ENCODE measurements around the gene DEGS2.

DNA sequence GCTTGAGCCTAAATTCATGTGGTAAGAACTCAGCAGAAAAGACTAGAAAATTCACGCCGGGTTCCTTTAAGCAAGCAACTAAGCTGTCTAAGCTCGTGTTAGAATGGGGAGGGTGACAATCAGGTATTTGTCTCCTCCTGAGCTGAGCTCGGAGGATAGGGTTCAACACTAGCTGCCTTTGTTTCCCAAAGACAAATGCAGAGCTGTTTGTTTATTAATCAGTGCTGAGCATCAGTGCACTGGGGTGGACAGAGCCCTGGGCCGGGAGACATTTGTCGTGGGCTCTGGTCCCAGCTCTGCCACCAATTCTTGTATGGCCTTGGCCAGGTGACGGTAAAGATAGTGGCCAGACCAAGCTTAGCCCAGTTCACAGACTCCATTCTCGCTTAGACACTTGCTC, 43.7 kb downstream of the DEGS2 start:
- TF ChIP-seq ZBTB21 (tag by site-specific recombination; IDR thresholded peaks at IDR 0.05) (no peak), ZFP41 (tag by site-specific recombination; IDR thresholded peaks at IDR 0.05; ENCODE audit: borderline replicate concordance) (no peak), KLF10 (tag by site-specific recombination; IDR thresholded peaks at IDR 0.05) (no peak), CTCF (tag by site-specific recombination; IDR thresholded peaks at IDR 0.05) (no peak), BCL11A (tag by site-specific recombination; IDR thresholded peaks at IDR 0.05; ENCODE audit: low read depth) (no peak), ZNF175 (tag by site-specific recombination; IDR thresholded peaks at IDR 0.05) (no peak), ATF2 (tag by site-specific recombination; IDR thresholded peaks at IDR 0.05; ENCODE audit: low read depth) (no peak), ZNF223 (tag by site-specific recombination; IDR thresholded peaks at IDR 0.05) (no peak), GLI4 (tag by site-specific recombination; IDR thresholded peaks at IDR 0.05) (no peak), KLF16 (tag by site-specific recombination; IDR thresholded peaks at IDR 0.05) (no peak), ZNF513 (tag by site-specific recombination; IDR thresholded peaks at IDR 0.05) (no peak), ZNF660 (tag by site-specific recombination; IDR thresholded peaks at IDR 0.05) (no peak), ZNF121 (tag by site-specific recombination; IDR thresholded peaks at IDR 0.05) (no peak), ZNF366 (tag by site-specific recombination; conservative IDR thresholded peaks at IDR 0.05) (no peak)

Measured in HEK293 (cell line).